ENCODE results near the gene SERPINE1.

SERPINE1 gene

GRCh38 chr7:101162551-101163278 lies 35.8 kb downstream of the SERPINE1 start:
- Mint-ChIP-seq H3K4me1 (ENCODE audit: low read depth) (peaks cover 19% of the 10 kb centered on the region), H3K36me3 (ENCODE audit: low read depth) (peaks cover 8% of the 10 kb centered on the region), H3K9me3 (no peaks in the 10 kb centered on the region), H3K4me3 (peak overlapping the region; percentile 70), H3K27me3 (ENCODE audit: low read depth) (peaks cover 38% of the 10 kb centered on the region), H3K27ac (no peak overlapping the region)
- peak; percentile 22 for DNase-seq (ENCODE audit: low spot score)

DNA sequence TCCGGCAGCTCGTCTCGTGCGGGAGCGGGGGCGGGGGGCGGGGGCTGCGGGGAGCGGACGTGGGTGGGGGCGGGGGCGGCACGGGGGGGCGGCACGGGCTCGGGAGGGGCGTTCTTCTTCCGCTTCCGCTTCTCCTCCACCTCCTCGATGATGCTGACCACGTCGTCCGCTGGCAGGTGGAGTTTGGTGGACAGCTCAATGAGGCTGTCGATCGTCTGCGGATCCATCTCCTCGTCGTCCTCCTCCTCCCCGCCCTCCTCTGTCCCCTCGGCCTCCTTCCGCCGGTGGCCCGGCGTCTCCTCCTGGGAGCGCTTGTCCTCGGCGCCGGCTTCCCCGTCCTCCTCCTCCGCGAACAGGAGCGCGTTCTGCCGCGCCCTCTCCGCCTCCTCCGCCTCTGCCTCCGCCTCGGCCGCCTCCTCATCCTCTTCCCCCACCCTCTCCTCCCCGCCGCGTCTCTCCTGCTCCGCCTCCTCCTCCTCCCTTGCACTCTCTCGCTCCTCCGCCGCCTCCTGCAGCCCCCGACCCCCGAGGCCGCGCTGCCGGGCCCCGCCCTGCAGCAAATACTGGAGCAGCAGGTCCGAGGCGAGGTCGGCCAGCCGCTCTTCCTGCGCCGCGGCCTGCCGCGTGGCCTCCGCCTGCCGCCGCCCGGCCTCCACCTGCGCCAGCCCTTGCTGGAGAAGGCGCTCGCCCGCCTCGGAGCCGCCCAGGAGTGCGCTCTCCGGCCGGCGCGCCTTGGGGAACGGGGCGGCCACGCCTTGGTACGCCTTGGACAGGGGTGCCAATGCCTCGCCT lies 36.6 kb downstream of the SERPINE1 start:
- Mint-ChIP-seq H3K27ac (no peak overlapping the region), H3K9me3 (no peaks in the 10 kb centered on the region), H3K4me3 (peak overlapping the region; percentile 76), H3K27me3 (ENCODE audit: low read depth) (peaks cover 45% of the 10 kb centered on the region), H3K4me1 (ENCODE audit: low read depth) (peaks cover 22% of the 10 kb centered on the region), H3K36me3 (ENCODE audit: low read depth) (peaks cover 5% of the 10 kb centered on the region)
- DNase-seq (ENCODE audit: low spot score), result peak; percentile 30

- H3K36me3 Mint-ChIP-seq (ENCODE audit: low read depth), result peaks cover 5% of the 10 kb centered on the region
- no peaks in the 10 kb centered on the region for H3K9me3 Mint-ChIP-seq
- no peak overlapping the region for H3K27ac Mint-ChIP-seq
- H3K27me3 Mint-ChIP-seq (ENCODE audit: low read depth), result peaks cover 51% of the 10 kb centered on the region
- no peak for DNase-seq (ENCODE audit: low spot score)
- peaks cover 26% of the 10 kb centered on the region for H3K4me1 Mint-ChIP-seq (ENCODE audit: low read depth)
- peak overlapping the region; percentile 45 for H3K4me3 Mint-ChIP-seq
These were observed 37.4 kb downstream of the SERPINE1 start for GRCh38 chr7:101164071-101164840.

- H3K9me3 Mint-ChIP-seq, result no peaks in the 10 kb centered on the region
- H3K4me1 Mint-ChIP-seq (ENCODE audit: low read depth), result peaks cover 33% of the 10 kb centered on the region
- H3K27me3 Mint-ChIP-seq (ENCODE audit: low read depth), result peaks cover 61% of the 10 kb centered on the region
These were observed 38.4 kb downstream of the SERPINE1 start, which contains the start of gene VGF for GRCh38 chr7:101165075-101165957. VGF (minus strand) TSS chr7:101165569; CDS start chr7:101164843, 726 bp downstream.

DNA sequence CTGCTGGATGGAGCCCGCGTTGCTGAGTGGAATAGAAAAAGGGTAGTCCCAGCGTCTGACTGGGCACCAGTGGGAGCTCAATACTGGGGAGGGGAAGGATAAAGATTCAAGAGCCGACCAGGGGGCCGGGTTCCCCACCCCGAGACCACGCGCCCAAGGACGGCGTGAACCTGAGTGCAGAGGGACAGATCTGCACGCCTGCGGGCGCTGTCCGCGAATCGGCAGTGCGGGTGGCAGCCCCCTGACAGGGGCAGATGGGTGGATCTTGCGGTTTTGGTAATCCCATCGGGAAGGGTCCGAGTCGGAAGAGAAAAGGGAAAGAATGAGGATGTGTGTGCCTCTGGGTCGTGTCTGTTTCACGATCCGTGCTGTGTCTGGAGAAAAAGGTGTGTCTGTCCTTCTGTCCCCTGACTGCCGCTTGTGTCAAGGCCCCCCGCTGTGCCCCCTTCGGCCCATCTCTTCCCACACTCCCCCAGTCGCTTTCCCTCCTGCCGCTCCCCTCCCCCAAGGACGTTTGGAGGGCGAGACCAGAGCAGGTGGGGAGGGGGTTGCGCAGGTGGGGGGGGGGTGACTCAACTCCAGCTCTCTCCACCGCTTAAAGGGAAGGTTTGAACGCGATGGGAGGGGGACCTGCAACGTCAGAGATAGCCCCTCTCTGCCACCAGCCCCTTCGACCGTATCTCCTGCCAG lies 39.2 kb downstream of the SERPINE1 start:
- Mint-ChIP-seq H3K27ac (peak overlapping the region; percentile 73), H3K36me3 (ENCODE audit: low read depth) (no peaks in the 10 kb centered on the region), H3K27me3 (ENCODE audit: low read depth) (peaks cover 69% of the 10 kb centered on the region), H3K4me1 (ENCODE audit: low read depth) (peaks cover 41% of the 10 kb centered on the region), H3K9me3 (no peaks in the 10 kb centered on the region), H3K4me3 (peak overlapping the region; percentile 88)
- no peak for DNase-seq (ENCODE audit: low spot score)

More at GRCh38 chr7:101165075-101165957, 38.4 kb downstream of the SERPINE1 start, which contains the start of gene VGF:
- DNase-seq (ENCODE audit: low spot score), result peak; percentile 93
- Mint-ChIP-seq H3K4me3 (peak within 1 kb of the TSS; percentile 88), H3K27ac (peak within 1 kb of the TSS; percentile 73), H3K36me3 (ENCODE audit: low read depth) (no peaks in the 10 kb centered on the region)

- Mint-ChIP-seq H3K4me3 (no peak overlapping the region), H3K9me3 (no peaks in the 10 kb centered on the region), H3K4me1 (ENCODE audit: low read depth) (peaks cover 46% of the 10 kb centered on the region), H3K27ac (no peak overlapping the region), H3K27me3 (ENCODE audit: low read depth) (peaks cover 74% of the 10 kb centered on the region), H3K36me3 (ENCODE audit: low read depth) (no peaks in the 10 kb centered on the region)
- DNase-seq (ENCODE audit: low spot score), result no peak
These were observed 39.7 kb downstream of the SERPINE1 start for GRCh38 chr7:101166648-101166908.

DNA sequence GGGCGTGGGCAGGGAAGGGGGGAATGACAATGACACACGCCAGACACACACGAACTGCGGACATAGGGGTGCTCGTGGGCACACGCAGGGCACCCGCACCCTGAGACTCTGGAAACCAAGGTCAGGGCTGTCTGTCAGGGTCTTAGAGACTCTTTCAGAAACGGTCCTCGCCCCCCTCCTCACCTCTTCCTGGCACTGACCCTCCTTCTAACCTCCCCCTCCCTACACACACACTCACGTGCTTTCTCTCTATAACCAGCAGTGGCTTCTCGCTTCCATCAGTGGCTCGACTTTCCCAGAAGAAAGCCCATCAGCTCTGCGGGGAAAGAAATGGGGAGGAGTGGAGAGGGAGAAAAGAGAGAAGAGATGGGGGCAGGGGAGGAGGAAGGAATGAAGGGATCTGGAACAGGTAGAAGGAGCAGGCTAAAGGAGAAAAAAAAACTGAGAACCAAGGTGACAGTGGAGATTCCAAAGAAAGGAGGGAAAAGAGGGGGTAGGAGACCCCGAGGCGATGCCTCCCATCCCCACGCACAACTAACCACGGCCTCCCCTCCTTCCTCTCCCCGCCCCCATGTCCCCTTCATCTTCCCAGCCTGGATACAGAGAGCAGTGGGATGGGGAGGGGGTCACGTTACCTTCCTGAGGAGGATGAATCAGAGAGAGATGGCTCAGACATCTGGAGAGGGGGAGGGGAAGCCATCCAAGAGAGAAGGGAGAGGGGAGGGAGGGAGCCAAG lies 40.2 kb downstream of the SERPINE1 start:
- Mint-ChIP-seq H3K4me3 (no peak overlapping the region), H3K4me1 (ENCODE audit: low read depth) (peaks cover 49% of the 10 kb centered on the region), H3K36me3 (ENCODE audit: low read depth) (no peaks in the 10 kb centered on the region), H3K27ac (peak overlapping the region; percentile 41), H3K9me3 (no peaks in the 10 kb centered on the region), H3K27me3 (ENCODE audit: low read depth) (peaks cover 78% of the 10 kb centered on the region)
- no peak for DNase-seq (ENCODE audit: low spot score)

GRCh38 chr7:101167645-101168411 lies 40.9 kb downstream of the SERPINE1 start:
- DNase-seq (ENCODE audit: low spot score), result no peak
- Mint-ChIP-seq H3K4me3 (no peak overlapping the region), H3K9me3 (no peaks in the 10 kb centered on the region), H3K36me3 (ENCODE audit: low read depth) (no peaks in the 10 kb centered on the region), H3K27me3 (ENCODE audit: low read depth) (peaks cover 78% of the 10 kb centered on the region), H3K27ac (no peak overlapping the region), H3K4me1 (ENCODE audit: low read depth) (peaks cover 47% of the 10 kb centered on the region)

GRCh38 chr7:101168412-101169049 lies 41.6 kb downstream of the SERPINE1 start:
- peak overlapping the region; percentile 33 for H3K27ac Mint-ChIP-seq
- no peaks in the 10 kb centered on the region for H3K36me3 Mint-ChIP-seq (ENCODE audit: low read depth)
- no peak for DNase-seq (ENCODE audit: low spot score)
- peaks cover 47% of the 10 kb centered on the region for H3K4me1 Mint-ChIP-seq (ENCODE audit: low read depth)
- H3K9me3 Mint-ChIP-seq, result no peaks in the 10 kb centered on the region
- H3K4me3 Mint-ChIP-seq, result no peak overlapping the region
- H3K27me3 Mint-ChIP-seq (ENCODE audit: low read depth), result peaks cover 81% of the 10 kb centered on the region

DNA sequence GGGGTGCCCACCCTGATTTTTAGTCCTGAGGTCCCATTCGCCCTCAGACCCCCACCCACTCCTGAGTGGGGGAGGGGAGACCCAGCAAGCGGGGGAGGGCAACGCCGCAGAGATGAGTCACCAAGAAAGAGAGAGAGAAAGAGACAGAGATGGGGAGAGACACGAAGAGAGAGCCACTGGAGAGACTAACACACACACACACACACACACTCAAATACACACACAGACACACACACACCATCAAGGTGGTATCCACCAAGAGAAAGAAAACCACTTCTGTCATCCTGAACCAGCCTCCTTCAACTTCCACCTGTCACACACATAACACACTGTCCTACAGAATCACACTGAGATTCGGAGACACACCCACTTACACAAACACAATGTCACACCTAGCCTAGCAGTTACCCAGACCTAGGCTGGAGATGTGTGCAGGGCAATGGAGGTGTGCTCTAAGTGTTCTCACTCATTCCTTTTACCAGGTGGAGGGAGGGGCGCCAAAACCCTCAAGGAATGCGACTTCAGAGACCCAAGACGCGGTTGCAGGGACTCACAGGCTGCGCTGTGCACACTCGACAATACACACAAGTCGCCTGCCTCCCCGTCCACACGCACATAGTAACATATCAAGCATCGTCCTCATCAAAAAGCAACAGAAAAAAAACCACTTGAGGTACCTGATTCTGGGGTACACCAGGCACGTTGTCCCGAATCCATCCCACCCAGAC lies 42.4 kb downstream of the SERPINE1 start:
- Mint-ChIP-seq H3K4me3 (peak overlapping the region; percentile 48), H3K27ac (no peak overlapping the region), H3K4me1 (ENCODE audit: low read depth) (peaks cover 52% of the 10 kb centered on the region)

More for the DNA sequence above, 42.4 kb downstream of the SERPINE1 start:
- DNase-seq (ENCODE audit: low spot score), result no peak
- Mint-ChIP-seq H3K27me3 (ENCODE audit: low read depth) (peaks cover 86% of the 10 kb centered on the region), H3K36me3 (ENCODE audit: low read depth) (peaks cover 2% of the 10 kb centered on the region), H3K9me3 (no peaks in the 10 kb centered on the region)

All from T-helper 2 cell treated with Interferon-gamma antibody and Interleukin-4, amounts not matched to agents 5 μg/mL and 100 μg/mL, for 36 hours (primary cell).